ENCODE data around the gene TAF10.
A peak's percentile ranks its signal among the peaks of the same experiment; 100 is the strongest.

Gene TAF10

DNA sequence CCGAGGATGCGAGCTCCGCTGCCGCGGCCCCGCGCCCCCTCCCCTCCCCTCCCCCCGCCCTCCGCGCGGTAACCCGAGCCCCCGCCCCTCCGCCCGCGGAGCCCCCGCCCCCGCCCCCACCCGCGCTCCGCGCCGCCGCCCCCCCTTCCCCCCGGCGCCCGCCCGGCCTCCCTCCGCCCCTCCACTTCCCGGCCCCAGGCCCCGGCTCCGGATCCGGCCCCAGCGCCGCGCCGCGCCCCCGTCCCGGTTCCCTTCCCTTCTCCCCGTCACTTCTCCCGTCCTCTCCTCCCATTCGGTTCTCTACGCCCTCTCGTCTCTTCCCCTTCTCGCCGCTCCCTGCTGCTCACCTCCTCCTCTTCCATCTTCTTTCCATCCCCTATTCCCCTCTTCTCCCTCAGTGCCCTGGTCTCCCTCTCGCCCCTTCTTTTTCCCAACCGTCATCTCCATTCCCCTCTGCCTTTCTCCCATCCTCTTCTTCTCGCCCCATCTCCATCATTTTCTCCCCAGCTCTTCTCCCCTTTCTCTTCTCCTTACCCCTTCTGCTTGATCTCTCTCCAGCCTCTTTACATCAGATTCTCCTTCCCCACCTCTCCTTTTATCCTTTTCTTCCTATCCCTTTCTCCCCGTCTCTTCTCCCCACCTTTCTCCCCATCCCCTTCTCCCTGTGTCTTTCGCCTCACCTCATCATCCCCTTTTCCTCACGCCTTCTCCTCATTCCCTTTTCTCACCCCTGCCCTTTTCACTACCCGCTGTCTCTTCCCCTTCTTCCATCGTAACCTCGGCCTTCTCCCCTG is 44.0 kb upstream of the TAF10 start, which contains the start of gene DCHS1:
TSS of gene DCHS1 (minus strand) at position 20 of the 794 bp plus-strand sequence. CDS start 14,196 bp downstream, outside the sequence.
- H3K4me3 ChIP-seq (ENCODE audit: low read depth, low read length), result peak within 1 kb of the TSS; percentile 21
- TF ChIP-seq, protein P1, sequence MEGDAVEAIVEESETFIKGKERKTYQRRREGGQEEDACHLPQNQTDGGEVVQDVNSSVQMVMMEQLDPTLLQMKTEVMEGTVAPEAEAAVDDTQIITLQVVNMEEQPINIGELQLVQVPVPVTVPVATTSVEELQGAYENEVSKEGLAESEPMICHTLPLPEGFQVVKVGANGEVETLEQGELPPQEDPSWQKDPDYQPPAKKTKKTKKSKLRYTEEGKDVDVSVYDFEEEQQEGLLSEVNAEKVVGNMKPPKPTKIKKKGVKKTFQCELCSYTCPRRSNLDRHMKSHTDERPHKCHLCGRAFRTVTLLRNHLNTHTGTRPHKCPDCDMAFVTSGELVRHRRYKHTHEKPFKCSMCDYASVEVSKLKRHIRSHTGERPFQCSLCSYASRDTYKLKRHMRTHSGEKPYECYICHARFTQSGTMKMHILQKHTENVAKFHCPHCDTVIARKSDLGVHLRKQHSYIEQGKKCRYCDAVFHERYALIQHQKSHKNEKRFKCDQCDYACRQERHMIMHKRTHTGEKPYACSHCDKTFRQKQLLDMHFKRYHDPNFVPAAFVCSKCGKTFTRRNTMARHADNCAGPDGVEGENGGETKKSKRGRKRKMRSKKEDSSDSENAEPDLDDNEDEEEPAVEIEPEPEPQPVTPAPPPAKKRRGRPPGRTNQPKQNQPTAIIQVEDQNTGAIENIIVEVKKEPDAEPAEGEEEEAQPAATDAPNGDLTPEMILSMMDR (IDR thresholded peaks at IDR 0.05; ENCODE audit: borderline replicate concordance, insufficient read depth, low read depth, low read length), result no peak

DNA sequence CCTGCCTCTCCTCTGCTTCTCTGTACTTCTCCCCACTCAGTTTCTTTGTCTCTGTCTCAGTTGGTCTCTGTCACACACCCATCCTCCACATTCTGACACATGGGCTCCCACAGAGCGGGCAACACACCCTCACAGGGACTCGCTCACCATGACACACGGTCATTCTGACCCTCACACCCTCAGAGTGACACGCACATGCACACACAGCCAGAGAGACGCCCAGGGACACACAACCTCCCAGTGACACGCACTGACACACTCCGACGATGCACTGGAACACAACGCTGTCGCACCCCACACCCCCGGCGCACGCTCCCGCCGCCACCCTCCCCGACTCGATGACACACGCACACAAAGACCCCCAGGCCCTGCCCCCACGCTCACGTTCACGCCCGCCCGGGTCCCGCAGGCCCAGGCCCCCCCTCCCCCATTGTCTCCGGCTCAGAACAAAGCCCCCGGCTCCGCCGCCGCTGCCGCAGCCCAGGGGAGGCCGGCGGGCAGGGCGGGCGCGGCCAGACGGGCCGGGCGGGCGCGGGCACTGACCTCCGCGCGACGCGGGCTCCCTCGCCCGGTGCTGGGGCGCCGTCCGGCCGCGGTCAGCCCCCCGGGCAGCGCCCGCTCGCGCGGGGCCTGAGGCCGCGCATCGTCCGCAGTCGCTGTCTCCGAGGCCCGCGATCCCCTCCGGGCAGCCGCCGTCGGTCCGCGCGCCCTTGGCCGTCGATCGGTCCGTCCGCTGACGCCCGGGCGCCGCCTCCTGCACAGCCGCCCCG is 43.2 kb upstream of the TAF10 start:
- H3K4me3 ChIP-seq (ENCODE audit: low read depth, low read length), result peak overlapping the region; percentile 2
- TF ChIP-seq, protein P1 (IDR thresholded peaks at IDR 0.05; ENCODE audit: borderline replicate concordance, insufficient read depth, low read depth, low read length), result no peak

DNA sequence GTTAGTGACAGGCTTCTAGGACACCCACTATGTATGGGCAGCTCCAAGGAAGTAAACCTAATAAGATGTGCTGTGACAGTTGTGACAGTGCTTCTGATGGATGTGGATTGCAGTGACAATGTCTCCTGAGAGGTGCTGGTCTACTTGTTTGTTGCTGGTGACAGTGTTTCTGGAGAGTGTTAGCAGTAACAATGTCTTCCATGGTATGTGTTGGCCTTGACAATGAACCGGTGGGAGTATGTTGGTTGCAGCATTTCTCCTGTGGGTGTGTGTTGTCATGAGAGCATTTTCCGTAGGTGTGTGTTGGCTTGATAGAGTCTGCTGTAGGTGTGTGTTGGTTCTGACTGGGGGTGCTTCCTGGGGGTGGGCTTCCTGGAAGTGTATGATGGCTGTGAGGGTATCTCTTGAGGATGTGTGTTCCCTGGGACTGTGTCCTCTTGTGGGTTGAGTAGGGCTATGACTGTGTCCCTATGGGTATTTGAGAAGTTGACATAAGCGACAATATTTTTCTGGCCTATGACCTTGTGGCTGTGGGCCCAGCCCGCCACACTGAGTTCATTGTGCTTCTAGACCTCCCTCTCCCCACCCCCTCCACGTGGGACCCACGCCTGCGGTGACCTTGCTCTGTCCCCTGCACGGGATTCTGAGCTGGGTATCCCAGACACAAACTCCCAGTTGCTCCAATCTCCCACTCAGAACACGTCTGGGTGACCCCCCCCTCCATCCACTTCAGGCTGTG is 42.4 kb upstream of the TAF10 start:
- TF ChIP-seq, protein P1 (IDR thresholded peaks at IDR 0.05; ENCODE audit: borderline replicate concordance, insufficient read depth, low read depth, low read length), result no peak
- no peak overlapping the region for H3K4me3 ChIP-seq (ENCODE audit: low read depth, low read length)

DNA sequence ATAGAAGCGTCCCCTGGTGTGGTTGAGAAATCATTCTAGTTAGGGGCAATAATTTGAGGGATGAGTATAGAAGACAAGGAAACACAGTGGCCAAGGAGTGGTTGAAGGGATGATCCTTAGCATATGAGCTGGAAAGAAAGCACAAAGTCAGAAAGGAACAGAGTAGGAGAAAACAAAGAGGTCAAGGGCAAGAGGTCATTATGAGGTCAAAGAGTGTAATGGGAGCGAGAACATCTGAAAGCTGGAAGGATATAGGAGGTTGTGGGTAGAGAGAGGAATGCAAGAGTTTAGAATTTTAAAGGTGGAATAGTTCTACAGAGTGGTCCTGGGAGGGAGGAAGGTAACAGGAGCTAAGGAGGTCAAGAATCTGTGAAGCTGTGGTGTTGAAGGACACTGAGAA is 41.6 kb upstream of the TAF10 start:
- no peak overlapping the region for H3K4me3 ChIP-seq (ENCODE audit: low read depth, low read length)
- TF ChIP-seq, protein P1 (IDR thresholded peaks at IDR 0.05; ENCODE audit: borderline replicate concordance, insufficient read depth, low read depth, low read length), result no peak

DNA sequence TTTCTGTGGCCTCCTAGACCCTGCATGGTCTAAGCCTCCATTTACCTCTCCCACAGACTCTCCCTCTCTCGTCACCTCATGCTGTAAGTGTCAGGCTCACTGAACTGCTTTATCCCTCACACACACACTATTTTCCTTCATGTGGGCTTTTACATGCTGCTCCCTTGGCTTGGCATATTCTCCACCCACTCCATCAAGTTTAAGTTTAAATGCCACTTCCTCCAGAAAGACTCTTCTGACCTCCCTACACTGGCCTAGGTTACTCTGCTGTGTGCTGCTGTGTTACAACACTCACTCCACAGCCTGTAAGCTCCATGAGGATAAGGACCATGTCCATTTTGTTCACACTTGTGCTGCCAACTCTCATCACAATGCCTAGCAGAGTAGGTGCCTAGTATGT is 41.1 kb upstream of the TAF10 start:
- H3K4me3 ChIP-seq (ENCODE audit: low read depth, low read length), result no peak overlapping the region

DNA sequence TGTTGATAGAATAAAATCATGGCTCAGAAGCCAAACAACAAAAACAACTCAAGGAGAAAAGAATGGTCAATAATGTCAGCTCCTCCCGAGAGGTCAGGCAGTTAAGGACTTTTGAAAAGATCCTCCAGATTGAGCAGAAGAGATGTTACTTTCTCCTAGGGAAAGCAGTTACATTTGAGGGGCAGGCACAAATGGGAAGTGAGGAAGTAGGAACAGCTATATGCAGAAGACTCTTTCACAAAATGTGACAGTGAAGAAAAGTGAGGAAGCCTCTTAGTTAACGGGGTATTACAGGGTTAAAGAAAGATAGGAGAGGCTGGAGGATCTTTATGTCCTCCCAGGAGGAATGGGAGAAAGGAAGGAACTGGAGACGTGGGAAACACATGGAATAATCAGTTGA is 40.2 kb upstream of the TAF10 start:
- TF ChIP-seq, protein P1 (IDR thresholded peaks at IDR 0.05; ENCODE audit: borderline replicate concordance, insufficient read depth, low read depth, low read length), result no peak
- H3K4me3 ChIP-seq (ENCODE audit: low read depth, low read length), result no peak overlapping the region

More for the DNA sequence above, 41.1 kb upstream of the TAF10 start:
- TF ChIP-seq, protein P1 (IDR thresholded peaks at IDR 0.05; ENCODE audit: borderline replicate concordance, insufficient read depth, low read depth, low read length), result no peak

Measured in GM12875 (cell line).